GM11168 (cell line): Measurements from ENCODE around the gene ST7.

Experiments used
- in situ Hi-C: fragments of 300-500 bp; cut with MboI; formaldehyde crosslinking; loops from one replicate; pipeline ENCODE4 v1.12.0; 2022; ENCODE audit warnings: low sequenced_read_pairs; ENCODE audit not compliant: unreplicated experiment

The ST7 gene

DNA sequence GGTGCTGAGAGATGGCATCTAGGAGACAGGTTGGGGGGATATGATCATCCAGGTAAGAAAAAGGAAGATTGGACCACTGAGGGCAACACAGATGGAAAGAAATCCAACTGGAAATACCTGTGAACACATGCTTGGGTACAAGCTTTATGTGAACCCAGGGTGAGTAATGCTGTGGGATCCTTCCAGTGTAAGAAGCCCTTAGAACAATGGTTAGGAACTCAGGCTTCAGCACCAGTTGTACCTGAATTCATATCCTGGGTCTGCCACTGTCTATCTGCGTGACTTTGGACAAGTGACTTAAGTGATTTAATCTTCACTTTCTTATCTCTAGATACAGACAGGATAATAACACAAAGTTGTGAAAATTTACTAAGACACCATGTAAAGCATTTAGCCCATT lies 131.0 kb downstream of the ST7 start:
- in situ Hi-C loops = no loop called here

DNA sequence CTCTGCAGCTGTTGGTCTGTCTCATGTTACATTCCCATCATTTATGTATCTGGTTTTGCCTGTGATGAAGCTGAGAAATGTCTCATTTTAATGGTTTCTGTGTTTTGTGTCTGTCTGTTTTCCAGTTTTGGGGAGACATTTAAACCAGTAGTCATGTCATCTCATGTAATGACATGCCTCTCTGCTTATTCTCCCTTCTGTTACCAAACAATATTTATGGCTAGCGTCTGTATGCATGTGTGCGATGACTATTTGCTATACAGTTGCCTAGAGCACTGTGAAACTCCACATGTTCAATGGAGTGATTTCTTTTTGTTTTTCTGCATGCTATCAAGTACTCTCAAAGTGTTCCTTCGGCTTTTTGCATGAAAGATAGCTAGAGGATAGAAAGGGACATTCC lies 132.0 kb downstream of the ST7 start:
- in situ Hi-C loops = no loop called here

DNA sequence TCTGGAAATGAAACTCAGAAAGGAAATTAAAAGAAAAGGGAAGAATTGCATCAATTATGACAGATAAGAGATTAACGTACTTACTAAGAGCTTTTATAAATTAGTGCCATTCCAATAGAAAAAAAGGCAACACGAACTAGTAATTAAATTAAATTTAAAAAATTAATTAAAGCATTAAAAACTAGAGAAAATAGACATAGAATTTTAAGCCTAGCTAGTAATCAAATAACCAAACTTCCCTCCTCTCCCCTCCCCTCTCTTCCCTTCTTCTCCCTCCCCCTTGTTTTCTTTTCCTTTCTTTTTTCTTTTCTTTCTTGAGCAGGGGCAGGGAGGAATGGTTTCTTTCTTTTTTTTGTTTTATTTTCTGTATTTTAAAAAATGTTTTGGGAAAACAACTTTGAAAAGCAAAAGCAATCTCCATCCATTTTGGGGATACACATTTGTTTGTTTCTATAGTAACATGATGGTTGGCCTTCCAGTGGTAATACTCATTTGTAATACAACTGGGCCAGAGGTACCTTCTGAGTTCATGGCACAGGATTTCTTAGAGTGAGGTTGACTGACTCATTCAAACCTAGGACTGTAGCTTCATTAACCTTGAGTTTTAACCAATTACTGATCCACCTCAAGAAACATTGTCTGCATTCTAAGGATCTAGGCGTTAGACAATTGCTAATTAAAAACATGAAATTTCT lies 132.6 kb downstream of the ST7 start:
- in situ Hi-C loops = no loop called here

DNA sequence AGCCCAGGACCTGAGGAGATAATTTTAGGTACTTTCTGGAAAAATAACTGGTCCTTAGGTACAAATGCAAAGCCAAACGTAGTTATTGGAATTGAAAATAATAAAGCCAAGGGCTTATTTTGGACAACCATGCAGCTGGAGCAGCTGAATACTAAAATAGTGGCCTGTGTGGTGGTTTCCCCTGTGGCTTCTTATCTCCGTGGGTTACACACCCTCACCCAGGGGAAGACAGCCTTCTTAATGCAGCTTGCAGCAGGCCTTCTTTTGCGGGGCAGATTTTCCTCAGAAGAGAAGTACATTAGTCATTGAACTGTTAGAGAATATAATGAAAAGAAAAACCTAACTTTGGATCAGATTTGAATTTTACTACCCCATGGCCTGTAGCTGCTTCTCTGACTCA lies 133.5 kb downstream of the ST7 start:
- in situ Hi-C loops = no loop called here

GRCh38 chr7:117087639-117088396 lies 134.5 kb downstream of the ST7 start:
- in situ Hi-C loops = no loop called here

- in situ Hi-C loops = no loop called here
Measured at GRCh38 chr7:117088623-117089194, 135.4 kb downstream of the ST7 start.

- in situ Hi-C loops = no loop called here
Measured at GRCh38 chr7:117090791-117091190, 137.5 kb downstream of the ST7 start.

GRCh38 chr7:117091721-117092120 lies 138.4 kb downstream of the ST7 start:
- in situ Hi-C loops = no loop called here

GRCh38 chr7:117092785-117093184 lies 139.5 kb downstream of the ST7 start:
- in situ Hi-C loops = no loop called here

DNA sequence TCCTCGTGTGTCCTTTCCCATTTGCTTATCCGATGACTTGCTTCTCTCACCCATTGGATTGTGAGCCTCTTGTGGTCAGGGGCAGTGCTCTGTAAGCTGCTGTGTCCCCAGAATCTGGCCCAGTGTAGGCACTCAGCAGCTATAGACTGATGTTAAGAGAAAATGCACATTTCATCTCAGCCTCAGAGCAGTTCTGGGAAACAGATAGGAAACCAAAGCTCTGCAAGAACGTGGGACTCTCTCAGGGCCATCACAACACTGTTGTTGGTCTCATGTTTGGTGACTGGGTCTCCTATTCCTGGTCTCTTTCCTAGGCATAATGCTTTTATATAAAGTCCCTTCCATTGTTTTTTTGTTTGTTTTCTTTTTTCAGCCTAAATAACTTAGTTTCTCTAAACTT lies 141.2 kb downstream of the ST7 start:
- in situ Hi-C loops = no loop called here

DNA sequence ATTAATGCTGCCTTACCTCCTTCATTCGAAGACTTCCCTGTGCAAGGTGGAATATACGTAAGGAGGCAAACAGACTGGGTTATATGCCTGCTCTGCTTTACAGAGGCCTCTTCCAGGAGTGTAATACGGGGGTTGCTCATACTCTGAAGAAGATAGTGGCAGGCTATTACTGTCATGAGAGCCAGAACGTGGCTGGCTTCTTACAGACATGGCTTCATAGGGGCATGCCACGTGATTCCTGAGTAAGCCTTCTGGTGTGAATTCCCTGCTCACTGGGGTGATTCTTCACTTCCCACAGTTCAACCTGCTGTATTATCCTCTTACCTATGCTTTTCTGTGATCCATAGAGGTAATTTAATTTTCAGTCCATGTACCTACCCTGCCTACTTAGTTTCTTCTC lies 141.8 kb downstream of the ST7 start:
- in situ Hi-C loops = no loop called here

- in situ Hi-C loops = no loop called here
Measured at GRCh38 chr7:117096330-117096729, 143.0 kb downstream of the ST7 start.

DNA sequence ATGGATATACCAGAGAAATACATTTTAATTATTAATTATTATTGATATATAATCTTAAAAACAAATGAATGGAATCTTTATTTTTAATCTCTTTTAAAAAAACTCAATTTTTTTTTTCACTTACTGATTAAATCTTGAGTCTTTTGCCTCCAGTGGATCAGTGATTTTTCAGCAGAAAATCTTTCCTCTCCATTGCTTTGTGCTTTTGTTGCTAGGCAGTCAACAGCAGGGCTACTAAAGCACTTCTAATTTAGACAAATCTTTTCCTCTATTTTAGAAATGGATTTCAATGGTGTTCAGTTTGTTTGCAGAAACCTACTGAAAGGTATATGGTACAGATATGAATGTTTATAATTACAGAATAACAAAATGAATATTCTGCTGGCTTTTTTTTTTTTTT lies 143.6 kb downstream of the ST7 start:
- in situ Hi-C loops = no loop called here

DNA sequence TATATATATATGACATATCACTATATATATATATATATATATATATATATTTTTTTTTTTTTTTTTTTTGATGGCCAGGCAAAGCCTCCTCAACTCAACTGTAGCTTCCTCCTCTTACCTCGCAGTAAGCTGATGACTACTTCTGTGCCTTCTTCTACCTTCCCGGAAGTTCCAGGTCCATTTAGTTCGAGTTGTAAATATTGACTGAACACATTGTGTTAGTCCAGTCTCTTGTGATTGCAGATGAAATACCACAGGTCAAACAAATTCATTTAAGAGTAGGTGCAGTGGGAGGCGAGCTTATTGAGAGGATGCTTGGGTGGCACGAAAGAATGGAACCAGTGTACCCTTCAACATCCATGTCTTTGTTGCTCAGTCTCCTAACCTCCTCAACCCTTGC lies 144.6 kb downstream of the ST7 start:
- in situ Hi-C loops = no loop called here

DNA sequence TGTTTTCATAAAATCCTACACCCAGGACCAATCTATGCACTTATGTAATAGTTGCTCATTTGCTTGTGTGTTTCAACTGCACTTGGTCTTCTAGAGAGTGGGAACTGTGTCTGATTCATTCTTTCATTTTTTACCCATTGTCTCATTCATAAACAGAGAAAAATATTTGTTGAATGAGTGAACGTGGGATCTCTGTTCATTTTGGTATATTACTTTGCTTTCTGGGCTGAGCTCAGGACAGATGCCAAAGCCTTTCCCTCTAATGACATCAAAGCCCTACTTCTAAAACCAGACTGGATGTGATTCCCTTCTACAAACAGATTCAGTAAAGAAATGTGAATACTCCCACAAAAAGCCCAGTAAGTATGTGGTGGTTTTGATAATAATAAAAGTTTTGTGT lies 145.2 kb downstream of the ST7 start:
- in situ Hi-C loops = no loop called here

DNA sequence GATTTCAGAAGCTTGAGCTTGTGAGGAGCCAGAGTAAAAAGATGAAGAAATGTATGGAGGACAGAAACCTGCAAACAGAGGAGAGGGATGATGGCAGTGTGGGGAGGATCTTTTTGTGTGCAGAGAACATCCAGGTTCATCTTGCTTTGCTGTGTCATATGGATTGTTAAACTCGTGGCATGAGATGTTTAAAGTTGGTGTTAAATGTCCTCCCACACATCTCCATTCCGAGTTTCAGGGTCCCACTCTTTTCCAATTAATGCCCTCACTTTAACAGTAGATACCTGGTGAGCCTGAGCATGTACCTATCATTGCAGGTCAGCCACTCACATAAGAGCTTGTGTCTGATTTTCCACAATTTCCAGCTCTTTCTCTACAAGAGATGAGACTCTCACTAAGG lies 147.7 kb downstream of the ST7 start:
- in situ Hi-C loops = no loop called here

DNA sequence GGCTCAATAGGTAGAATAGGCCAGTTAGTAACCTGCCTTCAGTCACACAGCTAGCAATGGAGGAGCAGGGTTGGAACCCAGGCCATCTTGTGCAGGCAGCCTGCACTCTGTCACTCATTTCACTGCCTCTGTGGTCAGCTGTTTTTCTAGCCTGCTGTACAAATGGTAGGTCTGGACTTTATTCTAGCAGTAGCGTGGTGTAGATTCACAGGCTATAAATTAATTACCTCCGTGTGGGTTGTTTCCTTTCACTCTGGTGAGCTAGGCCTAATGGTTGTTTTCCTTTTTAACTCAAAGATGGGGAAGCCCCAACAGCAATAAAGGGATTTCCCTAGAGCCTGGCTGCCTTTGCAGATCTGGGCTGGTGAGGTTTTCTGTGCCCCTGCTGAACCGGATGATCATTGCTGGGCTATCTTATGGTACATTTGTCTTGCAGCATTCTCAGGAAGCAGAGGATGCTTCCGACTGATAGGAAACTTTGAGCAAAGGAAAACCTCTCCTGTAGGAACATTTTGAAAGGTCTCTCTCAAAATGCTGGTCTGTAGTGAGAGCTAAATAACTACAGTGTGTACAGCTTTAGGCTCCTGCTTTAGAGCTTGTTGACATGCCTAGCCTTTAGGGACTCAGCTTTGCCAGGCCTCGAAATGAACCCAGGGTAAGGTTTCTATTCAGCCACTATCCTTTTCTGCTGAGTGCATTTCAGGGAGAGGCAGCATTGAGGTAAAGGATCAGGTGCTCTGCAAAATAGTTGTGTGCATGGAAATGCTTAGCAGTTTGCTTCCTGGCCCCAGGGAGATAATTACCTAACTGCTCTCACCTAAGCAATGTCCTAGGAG lies 157.4 kb downstream of the ST7 start:
- in situ Hi-C loops = no loop called here

- in situ Hi-C loops = no loop called here
Measured at GRCh38 chr7:117111535-117111934, 158.2 kb downstream of the ST7 start.

DNA sequence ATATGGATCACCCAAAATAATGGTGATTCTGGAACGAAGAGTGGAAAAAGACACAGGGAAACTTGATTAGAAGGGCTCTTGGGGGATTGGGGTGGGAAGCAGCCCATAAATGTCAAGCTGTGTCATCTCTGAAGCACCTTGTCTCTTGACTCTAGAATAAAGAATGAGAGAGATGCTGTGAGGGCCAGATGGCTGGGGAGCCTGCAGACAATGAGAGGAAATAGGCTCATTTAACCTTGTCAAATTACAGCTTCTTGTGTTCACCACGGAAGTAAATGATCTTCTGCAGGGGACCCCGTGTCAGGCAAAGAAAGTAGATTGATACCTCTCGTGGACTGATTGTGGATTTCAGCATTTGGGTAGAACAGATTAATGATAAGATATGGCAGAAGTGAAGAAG lies 159.3 kb downstream of the ST7 start:
- in situ Hi-C loops = no loop called here

- in situ Hi-C loops = no loop called here
Measured at GRCh38 chr7:117113871-117114270, 160.6 kb downstream of the ST7 start.

GRCh38 chr7:117114272-117114671 lies 161.0 kb downstream of the ST7 start:
- in situ Hi-C loops = no loop called here
